Psoas muscle (tissue), 8 donors: ENCODE results near the gene CCR2. TPM values are rescaled to one million over a fixed set of nuclear protein-coding genes. Genes with fewer than 3 reads are reported as not detected.

ENCODE experiments used
- ATAC-seq, 4 donors: fragments of 200-7000 bp; cut with Tn5 transposase; one replicate each; pipeline ENCODE4 v1.9.1; 2020; ENCODE audit warnings: moderate library complexity in 3 of 4, mild to moderate bottlenecking in 2 of 4
- DNase-seq, 2 donors: peaks; one replicate each; pipeline ENCODE4 v3.0.0-alpha.2; 2020
- H3K27ac ChIP-seq: fragments of 200-600 bp; one replicate; pipeline ENCODE4 v1.8.0; 2022
- H3K27me3 ChIP-seq, 3 donors: fragments of 200-600 bp in 1 of 3; one replicate each; pipeline versions ENCODE4 v1.6.1 to v1.8.0; 2013 to 2022; ENCODE audit warnings: low read length in 2 of 3, mild to moderate bottlenecking in 2 of 3, moderate library complexity in 1 of 3; ENCODE audit not compliant: insufficient read depth in 3 of 3
- H3K36me3 ChIP-seq, 2 donors: fragments of 200-600 bp in 1 of 2; one replicate each; pipeline versions ENCODE4 v1.6.1 to v1.8.0; 2013 to 2022; ENCODE audit warnings: low read depth in 1 of 2, mild to moderate bottlenecking in 1 of 2, moderate library complexity in 1 of 2; ENCODE audit not compliant: insufficient read depth in 1 of 2
- H3K4me1 ChIP-seq: fragments of 200-600 bp; one replicate; pipeline ENCODE4 v1.8.0; 2022
- H3K4me3 ChIP-seq: fragments of 200-600 bp; one replicate; pipeline ENCODE4 v1.8.0; 2022; ENCODE audit warnings: mild to moderate bottlenecking
- H3K9me3 ChIP-seq: fragments of 200-600 bp; one replicate; pipeline ENCODE4 v1.8.0; 2022
- CTCF ChIP-seq: fragments of 200-600 bp; IDR thresholded peaks from one replicate; pipeline ENCODE4 v1.8.0; 2022; ENCODE audit warnings: antibody characterized with exemption
- WGBS, 3 donors: extraction: QIAGEN DNeasy Blood & Tissue Kit; methylation state at CpG; one replicate each; pipeline versions ENCODE4 v1.1.6 to v1.1.7; 2013; 5-methylcytosine and 5-hydroxymethylcytosine counted together
- intact Hi-C, 2 donors: fragments of 100-400 bp; cut with DNase I; formaldehyde crosslinking; loops; one replicate each; pipeline versions ENCODE4 v1.11.0 to v1.14.2; 2022
- polyA plus RNA-seq, 3 donors: library from polyadenylated mRNA; stranded (reverse); fragments of 200-250 nt; gene quantifications; one replicate each; pipeline ENCODE4 v1.2.3, GENCODE V29; 2013
- total RNA-seq, 4 donors: library from RNA; stranded (reverse); fragmentation: NEBNext Ultra II Directional in 2 of 4; extraction: Animal tissue kit (Norgen Biotek cat#: 25700) in 2 of 4; gene quantifications; one replicate each; pipeline versions ENCODE4 v1.2.1 to v1.2.4, GENCODE V29; 2021 to 2023
- donor health status: healthy with polysubstance abuse.
- donor health status: DM: no; HTN: no; CAD: no; lungs with moderate emphysema.
- donor health status: Bipolar disorder and iron deficiency.
- donor health status: healthy.
- donor health status: DM: yes; HTN: yes; CAD: no.
- donor health status: DM: no; HTN: no; CAD: no.
- donor health status: DM: no; HTN: no; CAD: no.
- donor health status: DM: yes; HTN: yes; CAD: no.

Gene CCR2
- total and polyA plus RNA-seq, 7 donors: 0.10 to 1.0 (median 0.34) TPM

- H3K27ac ChIP-seq: no peak overlapping the region
- ATAC-seq: no peak
- H3K27me3 ChIP-seq: no peaks in the 10 kb centered on the region
- no peaks in the 10 kb centered on the region for H3K36me3 ChIP-seq
- no peak overlapping the region for H3K4me3 ChIP-seq
- WGBS, 3 donors: 90 to 93% (median 93%) methylated on average over 6 of the region's 6 CpGs
- H3K4me1 ChIP-seq: peaks cover 8% of the 10 kb centered on the region
- H3K9me3 ChIP-seq: no peaks in the 10 kb centered on the region
- intact Hi-C loops: no loop called here
- DNase-seq: no peak
- no peak for TF ChIP-seq CTCF
Measured at GRCh38 chr3:46398186-46398955, 44.5 kb downstream of the CCR2 start.

GRCh38 chr3:46399098-46399497 is 45.2 kb downstream of the CCR2 start:
- 80 to 82% (median 81%) methylated on average over 2 of the region's 2 CpGs for WGBS, 3 donors
- TF ChIP-seq CTCF: no peak
- no peak for DNase-seq
- Histone ChIP-seq H3K36me3 (no peaks in the 10 kb centered on the region), H3K9me3 (no peaks in the 10 kb centered on the region), H3K27me3 (no peaks in the 10 kb centered on the region), H3K4me1 (peaks cover 8% of the 10 kb centered on the region), H3K27ac (no peak overlapping the region), H3K4me3 (no peak overlapping the region)
- intact Hi-C loops: no loop called here
- no peak for ATAC-seq

- Histone ChIP-seq H3K4me1 (peaks cover 8% of the 10 kb centered on the region), H3K4me3 (no peak overlapping the region), H3K27ac (no peak overlapping the region), H3K36me3 (no peaks in the 10 kb centered on the region), H3K9me3 (no peaks in the 10 kb centered on the region), H3K27me3 (no peaks in the 10 kb centered on the region)
- ATAC-seq: no peak
- intact Hi-C loops: no loop called here
- no peak for DNase-seq
- TF ChIP-seq CTCF: no peak
- 58 to 63% (median 63%) methylated on average over 2 of the region's 2 CpGs for WGBS, 3 donors
Measured at GRCh38 chr3:46399557-46399956, 45.6 kb downstream of the CCR2 start.

DNA sequence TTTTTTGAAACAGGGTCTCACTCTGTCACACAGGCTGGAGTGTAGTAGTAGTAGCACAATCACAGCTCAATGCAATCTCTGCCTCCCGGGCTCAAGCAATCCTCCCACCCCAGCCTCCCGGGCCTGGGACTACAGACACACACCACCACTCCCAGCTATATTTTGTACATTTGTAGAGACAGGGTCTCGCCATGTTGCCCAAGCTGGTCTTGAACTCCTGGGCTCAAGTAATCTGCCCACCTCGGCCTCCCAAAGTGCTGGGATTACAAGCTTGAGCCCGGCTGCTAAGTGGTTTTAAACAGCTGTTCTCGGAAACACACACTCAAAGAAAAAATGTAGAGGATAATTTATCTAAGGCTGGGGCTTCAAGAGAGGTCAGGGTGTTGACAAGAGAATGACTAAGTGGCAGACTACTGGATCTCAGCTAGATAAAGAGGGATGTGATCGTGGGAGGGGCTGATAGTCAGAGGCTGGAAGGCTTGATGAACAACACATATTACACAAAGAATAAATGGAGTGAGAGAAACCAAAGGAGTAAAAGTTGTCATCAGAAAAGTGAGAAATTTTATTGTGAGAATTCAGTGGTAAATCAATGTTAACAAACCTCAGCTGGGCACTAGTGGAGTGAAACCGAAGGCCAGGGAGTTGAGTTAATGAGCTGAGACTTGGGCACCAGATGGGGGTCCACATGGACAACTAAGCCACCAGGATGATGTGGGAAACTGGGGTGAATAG is 46.3 kb downstream of the CCR2 start:
- Histone ChIP-seq H3K4me1 (peaks cover 8% of the 10 kb centered on the region), H3K27ac (no peak overlapping the region), H3K4me3 (no peak overlapping the region), H3K9me3 (no peaks in the 10 kb centered on the region), H3K27me3 (no peaks in the 10 kb centered on the region), H3K36me3 (no peaks in the 10 kb centered on the region)
- intact Hi-C loops: no loop called here
- WGBS, 3 donors: 73 to 78% (median 78%) methylated on average over 8 of the region's 8 CpGs
- ATAC-seq (no peak), DNase-seq (no peak)
- no peak for TF ChIP-seq CTCF
